GM12865 (cell line): ENCODE data around the gene FAM50A.
"Not testable (repeated sequence)": the region's sequence is repeated elsewhere in the genome, so short reads cannot be mapped to it uniquely, and the experiment has no call there.

Experiments
- DNase-seq: peaks from one replicate; pipeline ENCODE4 v3.0.0; 2010; ENCODE audit warnings: low read depth
- H3K4me3 ChIP-seq: 2 replicates; pipeline ENCODE4 v1.5.1; 2011; ENCODE audit warnings: mild to moderate bottlenecking, low read depth, low read length, control low read depth
- TF ChIP-seq, protein P1 (sequence below): IDR thresholded peaks from 2 replicates; pipeline ENCODE4 v1.5.1; 2011; ENCODE audit warnings: low read length, control low read depth, low read depth, inconsistent platforms; ENCODE audit not compliant: insufficient read depth; ENCODE audit errors: missing control alignments

FAM50A gene

DNA sequence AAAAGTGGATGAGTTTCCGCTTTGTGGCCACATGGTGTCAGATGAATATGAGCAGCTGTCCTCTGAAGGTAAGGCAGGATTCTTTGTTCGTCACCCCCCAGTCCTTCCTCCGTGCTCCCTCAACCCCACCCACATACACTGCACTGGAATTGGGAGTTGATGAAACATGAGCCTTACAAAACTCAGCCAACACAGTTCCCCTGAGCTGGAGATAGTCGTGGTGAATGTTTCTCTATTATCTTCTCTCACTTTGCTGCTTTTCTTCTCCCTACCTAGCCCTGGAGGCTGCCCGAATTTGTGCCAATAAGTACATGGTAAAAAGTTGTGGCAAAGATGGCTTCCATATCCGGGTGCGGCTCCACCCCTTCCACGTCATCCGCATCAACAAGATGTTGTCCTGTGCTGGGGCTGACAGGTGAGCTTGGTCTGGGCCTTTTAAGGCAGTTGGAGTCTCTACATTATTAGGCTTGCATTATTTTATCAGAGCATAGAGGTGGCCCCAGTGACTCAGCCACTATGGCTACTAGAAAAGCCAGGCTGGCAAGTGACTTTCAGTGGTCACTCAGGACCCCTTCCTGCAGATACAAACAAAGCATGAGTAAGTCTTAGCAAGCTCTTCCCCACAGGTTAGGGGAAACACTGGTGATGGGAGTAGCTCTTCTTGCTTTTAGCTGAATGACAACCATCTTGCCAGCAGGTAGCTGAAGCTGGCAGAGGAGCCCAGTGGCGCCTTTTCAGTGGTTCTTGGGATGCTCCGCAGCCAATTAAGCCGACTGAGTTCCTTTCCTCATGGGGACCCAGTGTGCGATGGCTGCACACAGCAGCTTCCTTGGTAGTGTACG, 44.2 kb upstream of the FAM50A start:
- TF ChIP-seq, protein P1, sequence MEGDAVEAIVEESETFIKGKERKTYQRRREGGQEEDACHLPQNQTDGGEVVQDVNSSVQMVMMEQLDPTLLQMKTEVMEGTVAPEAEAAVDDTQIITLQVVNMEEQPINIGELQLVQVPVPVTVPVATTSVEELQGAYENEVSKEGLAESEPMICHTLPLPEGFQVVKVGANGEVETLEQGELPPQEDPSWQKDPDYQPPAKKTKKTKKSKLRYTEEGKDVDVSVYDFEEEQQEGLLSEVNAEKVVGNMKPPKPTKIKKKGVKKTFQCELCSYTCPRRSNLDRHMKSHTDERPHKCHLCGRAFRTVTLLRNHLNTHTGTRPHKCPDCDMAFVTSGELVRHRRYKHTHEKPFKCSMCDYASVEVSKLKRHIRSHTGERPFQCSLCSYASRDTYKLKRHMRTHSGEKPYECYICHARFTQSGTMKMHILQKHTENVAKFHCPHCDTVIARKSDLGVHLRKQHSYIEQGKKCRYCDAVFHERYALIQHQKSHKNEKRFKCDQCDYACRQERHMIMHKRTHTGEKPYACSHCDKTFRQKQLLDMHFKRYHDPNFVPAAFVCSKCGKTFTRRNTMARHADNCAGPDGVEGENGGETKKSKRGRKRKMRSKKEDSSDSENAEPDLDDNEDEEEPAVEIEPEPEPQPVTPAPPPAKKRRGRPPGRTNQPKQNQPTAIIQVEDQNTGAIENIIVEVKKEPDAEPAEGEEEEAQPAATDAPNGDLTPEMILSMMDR = no peak
- H3K4me3 ChIP-seq = peak overlapping the region; percentile 78
- DNase-seq = peak; percentile 22

DNA sequence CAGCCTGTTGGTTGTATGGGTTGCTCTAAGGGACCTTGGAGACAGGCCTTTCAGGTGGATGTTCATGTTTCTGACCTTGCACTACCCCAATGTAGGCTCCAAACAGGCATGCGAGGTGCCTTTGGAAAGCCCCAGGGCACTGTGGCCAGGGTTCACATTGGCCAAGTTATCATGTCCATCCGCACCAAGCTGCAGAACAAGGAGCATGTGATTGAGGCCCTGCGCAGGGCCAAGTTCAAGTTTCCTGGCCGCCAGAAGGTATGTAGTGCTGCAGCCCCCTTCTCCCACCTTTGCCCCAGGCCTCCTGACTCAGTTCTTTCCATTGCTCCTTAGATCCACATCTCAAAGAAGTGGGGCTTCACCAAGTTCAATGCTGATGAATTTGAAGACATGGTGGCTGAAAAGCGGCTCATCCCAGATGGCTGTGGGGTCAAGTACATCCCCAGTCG, 43.5 kb upstream of the FAM50A start:
- not testable (repeated sequence) for DNase-seq
- peak overlapping the region; percentile 78 for H3K4me3 ChIP-seq

DNA sequence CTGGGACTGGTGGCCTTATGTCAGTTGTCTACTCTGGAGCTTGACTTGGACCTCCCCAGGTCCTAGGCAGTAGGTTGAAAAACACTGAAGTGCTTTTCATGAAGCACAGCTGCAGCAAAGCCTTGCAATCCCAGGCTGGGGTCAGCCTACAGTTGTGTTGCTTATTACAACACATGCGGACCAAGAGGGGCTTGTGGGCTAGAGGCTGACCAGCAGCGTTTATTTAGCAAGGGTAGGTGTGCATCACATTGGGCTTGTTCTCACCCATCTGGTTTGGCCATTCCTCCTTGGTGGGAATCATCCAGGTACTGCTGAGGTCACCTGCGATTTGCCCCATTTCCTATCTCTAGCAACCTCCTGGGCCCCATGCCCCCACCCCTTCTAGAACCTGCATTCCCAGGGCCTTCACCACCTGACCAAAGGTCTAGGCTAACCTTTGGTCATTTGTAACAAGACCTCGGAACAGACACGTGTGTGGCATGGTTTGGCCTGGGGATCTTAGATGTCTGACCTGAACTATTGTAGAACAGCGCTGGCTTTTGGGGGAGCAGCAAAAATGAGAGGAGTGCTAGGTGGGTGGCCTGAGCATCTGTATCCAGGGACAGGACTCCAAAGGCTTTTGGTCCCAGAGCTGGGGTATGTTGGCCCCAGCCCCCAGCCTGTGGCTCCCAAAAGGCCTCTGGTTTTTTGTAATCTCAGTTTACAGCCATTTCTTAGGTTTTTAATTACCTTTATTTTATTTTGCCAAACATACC, 42.7 kb upstream of the FAM50A start:
- peak; percentile 68 for DNase-seq
- H3K4me3 ChIP-seq = no peak overlapping the region
- TF ChIP-seq, protein P1 = no peak

DNA sequence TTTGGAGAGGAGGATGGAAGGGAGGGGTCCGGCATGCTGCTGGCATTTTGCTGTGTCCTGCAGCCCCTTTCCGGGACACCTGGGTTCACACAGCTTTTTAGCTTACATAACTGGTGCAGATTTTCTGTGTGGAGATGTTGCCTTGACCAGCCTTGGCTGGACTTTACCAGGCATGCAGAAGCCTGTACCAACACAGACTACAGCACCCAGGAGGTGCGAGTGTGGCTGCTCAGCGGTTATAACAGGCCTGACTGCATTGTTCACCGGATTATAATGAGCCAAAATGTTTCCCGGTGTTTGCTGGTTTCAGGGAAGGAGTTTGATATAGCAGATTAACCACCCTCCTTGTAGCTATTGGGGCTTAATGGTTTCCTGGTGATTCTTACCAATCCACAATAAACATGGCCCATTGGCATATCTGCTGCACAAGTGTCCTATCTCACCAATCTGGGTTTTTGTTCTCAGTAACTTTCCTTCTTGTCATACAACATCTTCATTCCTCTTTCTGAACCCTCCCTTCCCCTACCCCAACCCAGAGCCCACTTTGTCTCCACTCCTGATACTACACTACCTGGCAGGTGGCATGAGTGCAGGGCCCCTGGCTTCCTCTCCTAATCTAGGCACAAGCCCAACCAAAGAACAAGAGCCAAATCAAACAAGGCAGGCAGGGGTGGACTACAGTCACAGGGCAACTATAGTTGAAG, 41.9 kb upstream of the FAM50A start:
- DNase-seq = peak; percentile 42
- TF ChIP-seq, protein P1 = no peak
- H3K4me3 ChIP-seq = no peak overlapping the region

DNA sequence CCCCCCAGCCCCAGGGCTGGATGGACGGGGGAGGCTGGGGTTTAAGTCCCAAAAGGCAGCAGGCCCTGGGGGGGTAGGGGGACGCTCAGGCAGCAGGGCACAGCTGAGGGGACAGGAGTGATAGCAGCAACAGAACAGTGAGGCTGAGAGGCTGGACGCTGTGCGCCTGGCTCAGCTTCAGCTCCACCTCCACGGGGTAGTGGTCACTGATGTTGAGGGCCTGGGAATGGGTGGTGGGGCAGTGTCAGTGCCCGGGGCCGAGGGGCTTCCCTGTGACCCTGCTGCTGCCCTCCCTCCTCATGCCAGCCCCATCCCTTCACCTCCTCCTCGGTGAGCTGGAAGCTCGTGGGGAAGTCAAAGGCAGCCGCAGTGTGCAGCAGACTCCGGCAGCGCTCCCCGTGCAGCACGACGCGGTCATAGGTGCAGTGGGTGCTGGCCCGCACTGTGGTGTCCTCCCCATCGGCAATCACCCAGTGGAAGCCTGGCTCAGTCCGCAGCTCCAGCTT, 41.3 kb upstream of the FAM50A start:
- no peak for DNase-seq
- no peak overlapping the region for H3K4me3 ChIP-seq
- TF ChIP-seq, protein P1 = no peak

DNA sequence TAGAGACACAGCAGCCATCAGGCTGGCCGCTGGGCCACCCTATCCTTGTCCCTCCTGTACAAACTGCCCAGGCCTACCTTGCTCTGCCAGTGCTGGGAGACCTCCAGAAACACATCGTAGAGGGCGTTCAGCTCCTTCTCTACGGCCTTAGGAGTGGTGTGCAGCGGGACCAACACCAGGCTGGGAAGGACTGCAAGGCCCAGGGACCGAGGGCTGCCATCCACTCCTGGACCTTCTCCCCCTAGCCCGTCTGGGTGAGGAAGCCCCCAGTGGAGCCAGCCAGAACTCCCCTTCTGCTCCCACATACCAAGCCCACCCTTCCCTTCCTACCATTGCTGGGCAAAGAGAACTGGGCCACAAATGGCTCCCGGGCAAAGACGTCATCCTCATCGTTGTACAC, 40.7 kb upstream of the FAM50A start:
- no peak for DNase-seq
- TF ChIP-seq, protein P1 = no peak

DNA sequence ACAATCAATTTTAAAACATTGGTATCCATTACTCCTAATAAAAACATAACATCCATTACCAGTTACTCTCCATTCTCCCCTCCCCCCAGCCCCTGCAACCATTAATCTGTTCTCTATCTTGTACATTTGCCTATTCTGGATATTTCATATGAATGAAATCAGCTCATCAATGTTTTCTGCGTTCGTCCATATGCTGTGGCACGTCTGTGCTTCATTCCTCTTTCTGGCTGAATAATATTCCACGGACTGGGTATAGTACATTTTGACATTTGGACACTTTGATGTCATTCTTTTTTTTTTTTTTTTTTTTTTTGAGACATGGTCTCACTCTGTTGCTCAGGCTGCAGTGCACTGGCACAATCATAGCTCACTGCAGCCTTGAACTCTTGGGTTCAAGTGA, 40.1 kb upstream of the FAM50A start:
- H3K4me3 ChIP-seq = no peak overlapping the region
- TF ChIP-seq, protein P1 = no peak
- no peak for DNase-seq

More for the DNA sequence above, 40.7 kb upstream of the FAM50A start:
- H3K4me3 ChIP-seq = no peak overlapping the region
